NCI-H2107 (cell line): ENCODE data around the gene NFYA.

Source experiments
- DNase-seq: peaks from one replicate; lab custom pipeline; 2025; lab: John Stamatoyannopoulos, UW

Gene NFYA

GRCh38 chr6:41072836-41073202, at the start of gene NFYA:
Gene NFYA (plus strand): TSS chr6:41072974. CDS start chr6:41079090, 6,116 bp downstream.
- no peak for DNase-seq

GRCh38 chr6:41023114-41023513, 49.7 kb upstream of the NFYA start:
- no peak for DNase-seq

- DNase-seq: no peak
Observed at GRCh38 chr6:41025966-41026530, 46.7 kb upstream of the NFYA start.

- DNase-seq: no peak
Observed at GRCh38 chr6:41027241-41027640, 45.5 kb upstream of the NFYA start.

GRCh38 chr6:41027799-41028560, 44.8 kb upstream of the NFYA start:
- DNase-seq: peak; percentile 24

- DNase-seq: no peak
Observed at GRCh38 chr6:41028561-41029412, 44.0 kb upstream of the NFYA start.

- no peak for DNase-seq
Observed at GRCh38 chr6:41032830-41033229, 39.9 kb upstream of the NFYA start.

GRCh38 chr6:41033776-41034175, 39.0 kb upstream of the NFYA start:
- DNase-seq: no peak

GRCh38 chr6:41036186-41036585, 36.6 kb upstream of the NFYA start:
- DNase-seq: no peak

GRCh38 chr6:41036601-41037000, 36.2 kb upstream of the NFYA start:
- DNase-seq: no peak

- DNase-seq: no peak
Observed at GRCh38 chr6:41037107-41037900, 35.5 kb upstream of the NFYA start.

- DNase-seq: no peak
Observed at GRCh38 chr6:41038205-41038604, 34.6 kb upstream of the NFYA start.

GRCh38 chr6:41039060-41039998, 33.4 kb upstream of the NFYA start, which contains the start of gene UNC5CL:
Gene UNC5CL (minus strand): TSS chr6:41039221. CDS start chr6:41035074, 4,147 bp downstream.
- no peak for DNase-seq

GRCh38 chr6:41040101-41040939, 32.5 kb upstream of the NFYA start:
- no peak for DNase-seq

GRCh38 chr6:41040940-41041536, 31.7 kb upstream of the NFYA start:
- no peak for DNase-seq

- DNase-seq: no peak
Observed at GRCh38 chr6:41042226-41043055, 30.3 kb upstream of the NFYA start, which contains the start of gene TSPO2. Gene TSPO2 (plus strand): TSS chr6:41042467. CDS start chr6:41042986, 519 bp downstream.

- no peak for DNase-seq
Observed at GRCh38 chr6:41043151-41043550, 29.6 kb upstream of the NFYA start.

GRCh38 chr6:41045664-41046063, 27.1 kb upstream of the NFYA start:
- no peak for DNase-seq
